Upper lobe of right lung (tissue), 1 donor: Measurements from ENCODE around the gene WDR64. TPM values are rescaled to one million over a fixed set of nuclear protein-coding genes. Genes with fewer than 3 reads are reported as not detected.

Source experiments
- ATAC-seq: fragments of 200-7000 bp; cut with Tn5 transposase; one replicate; pipeline ENCODE4 v1.9.1; 2020; ENCODE audit warnings: mild to moderate bottlenecking, moderate library complexity
- DNase-seq: peaks from one replicate; pipeline ENCODE4 v3.0.0-alpha.2; 2020
- H3K27ac ChIP-seq: fragments of 200-600 bp; one replicate; pipeline ENCODE4 v1.8.0; 2022
- H3K27me3 ChIP-seq: fragments of 200-600 bp; one replicate; pipeline ENCODE4 v1.8.0; 2022; ENCODE audit warnings: mild to moderate bottlenecking
- H3K36me3 ChIP-seq: fragments of 200-600 bp; one replicate; pipeline ENCODE4 v1.8.0; 2022
- H3K4me1 ChIP-seq: fragments of 200-600 bp; one replicate; pipeline ENCODE4 v1.8.0; 2022
- H3K4me3 ChIP-seq: fragments of 200-600 bp; one replicate; pipeline ENCODE4 v1.8.0; 2022; ENCODE audit warnings: mild to moderate bottlenecking
- H3K9me3 ChIP-seq: fragments of 200-600 bp; one replicate; pipeline ENCODE4 v1.8.0; 2022
- CTCF ChIP-seq: fragments of 200-600 bp; IDR thresholded peaks from one replicate; pipeline ENCODE4 v1.8.0; 2022; ENCODE audit warnings: antibody characterized with exemption
- intact Hi-C: fragments of 100-400 bp; cut with DNase I; formaldehyde crosslinking; loops from one replicate; pipeline ENCODE4 v1.11.0; 2022
- long read RNA-seq: library from polyadenylated mRNA; unstranded; transcript quantifications from one replicate; pipeline ENCODE4 v2.0.0, GENCODE V29; 2021
- total RNA-seq: library from RNA; stranded (reverse); fragmentation: NEBNext Ultra II Directional; extraction: Animal tissue kit (Norgen Biotek cat#: 25700); gene quantifications from one replicate; pipeline ENCODE4 v1.2.1, GENCODE V29; 2021
- donor health status: DM: no; HTN: yes; CAD: no; lungs with severe emphysema.

The WDR64 gene
- not detected for total RNA-seq
- long read RNA-seq: 0 reads

- intact Hi-C loops: no loop called here
- no peak for TF ChIP-seq CTCF
- Histone ChIP-seq H3K9me3 (no peaks in the 10 kb centered on the region), H3K4me3 (no peak within 1 kb of the TSS), H3K36me3 (no peaks in the 10 kb centered on the region), H3K4me1 (no peaks in the 10 kb centered on the region), H3K27ac (no peak within 1 kb of the TSS), H3K27me3 (no peaks in the 10 kb centered on the region)
- DNase-seq: no peak
- no peak for ATAC-seq
Observed at GRCh38 chr1:241652012-241652411, at the start of gene WDR64. TSS of gene WDR64 (plus strand) at chr1:241652281. CDS start at chr1:241652485, 204 bp downstream.

GRCh38 chr1:241603731-241604245 is 48.3 kb upstream of the WDR64 start:
- no peaks in the 10 kb centered on the region for H3K9me3 ChIP-seq
- no peak overlapping the region for H3K4me3 ChIP-seq
- H3K36me3 ChIP-seq: no peaks in the 10 kb centered on the region
- no peaks in the 10 kb centered on the region for H3K4me1 ChIP-seq
- H3K27ac ChIP-seq: peak overlapping the region; percentile 2
- ATAC-seq (peak; percentile 86), DNase-seq (no peak)
- H3K27me3 ChIP-seq: no peaks in the 10 kb centered on the region
- no peak for TF ChIP-seq CTCF
- intact Hi-C loops: no loop called here

- Histone ChIP-seq H3K36me3 (no peaks in the 10 kb centered on the region), H3K9me3 (no peaks in the 10 kb centered on the region), H3K27me3 (no peaks in the 10 kb centered on the region), H3K4me1 (peaks cover 8% of the 10 kb centered on the region), H3K27ac (no peak overlapping the region), H3K4me3 (no peak overlapping the region)
- ATAC-seq (peak; percentile 45), DNase-seq (no peak)
- intact Hi-C loops: no loop called here
- peak; percentile 8 for TF ChIP-seq CTCF
Observed at GRCh38 chr1:241605146-241605805, 46.8 kb upstream of the WDR64 start.

GRCh38 chr1:241606544-241606943 is 45.5 kb upstream of the WDR64 start:
- H3K4me1 ChIP-seq: peaks cover 21% of the 10 kb centered on the region
- no peak overlapping the region for H3K4me3 ChIP-seq
- H3K36me3 ChIP-seq: no peaks in the 10 kb centered on the region
- ATAC-seq: no peak
- no peak for DNase-seq
- H3K9me3 ChIP-seq: no peaks in the 10 kb centered on the region
- H3K27me3 ChIP-seq: no peaks in the 10 kb centered on the region
- TF ChIP-seq CTCF: no peak
- intact Hi-C loops: no loop called here
- no peak overlapping the region for H3K27ac ChIP-seq

- no peak for ATAC-seq
- intact Hi-C loops: no loop called here
- no peak for DNase-seq
- H3K27me3 ChIP-seq: no peaks in the 10 kb centered on the region
- no peak overlapping the region for H3K4me3 ChIP-seq
- H3K36me3 ChIP-seq: no peaks in the 10 kb centered on the region
- H3K9me3 ChIP-seq: no peaks in the 10 kb centered on the region
- no peak for TF ChIP-seq CTCF
- no peak overlapping the region for H3K27ac ChIP-seq
- H3K4me1 ChIP-seq: peaks cover 23% of the 10 kb centered on the region
Observed at GRCh38 chr1:241607497-241607896, 44.6 kb upstream of the WDR64 start.
